Muscle of leg (tissue), 11 donors: ENCODE results near the gene NCOA5. TPM values are rescaled to one million over a fixed set of nuclear protein-coding genes. Genes with fewer than 3 reads are reported as not detected.

Experiments
- DNase-seq: peaks from one replicate; pipeline ENCODE4 v3.0.0; 2013
- H3K27ac ChIP-seq: one replicate; pipeline ENCODE4 v1.5.1; 2013; ENCODE audit warnings: mild to moderate bottlenecking, low read length, control low read depth
- H3K27me3 ChIP-seq: one replicate; pipeline ENCODE4 v1.6.1; 2013; ENCODE audit warnings: low read length; ENCODE audit not compliant: control insufficient read depth, insufficient read depth
- H3K36me3 ChIP-seq: one replicate; pipeline ENCODE4 v1.6.1; 2013; ENCODE audit warnings: low read length; ENCODE audit not compliant: control insufficient read depth, insufficient read depth
- H3K4me1 ChIP-seq: one replicate; pipeline ENCODE4 v1.6.1; 2013; ENCODE audit warnings: low read length; ENCODE audit not compliant: control insufficient read depth, insufficient read depth
- H3K4me3 ChIP-seq: one replicate; pipeline ENCODE4 v1.5.1; 2013; ENCODE audit warnings: low read length, control low read depth
- H3K9me3 ChIP-seq: replicated peaks from 2 replicates; pipeline ENCODE4 v1.6.1; 2013; ENCODE audit warnings: low read depth, low read length; ENCODE audit not compliant: control insufficient read depth
- WGBS: methylation state at CpG from one replicate; pipeline ENCODE4 v1.1.5; 2013; ENCODE audit warnings: missing lambda C conversion rate; ENCODE audit not compliant: insufficient coverage; 5-methylcytosine and 5-hydroxymethylcytosine counted together
- polyA plus RNA-seq, 8 donors: library from polyadenylated mRNA; unstranded; fragments of 120-200 nt; gene quantifications; one replicate each; pipeline versions ENCODE4 v1.2.1 to v1.2.3, GENCODE V29; 2013; ENCODE audit warnings: inconsistent platforms in 1 of 8, low replicate concordance in 1 of 8; ENCODE audit not compliant: insufficient read length in 8 of 8, insufficient read depth in 1 of 8
- total RNA-seq: library from RNA; stranded (reverse); fragments of 120-200 nt; gene quantifications from one replicate; pipeline ENCODE4 v1.2.4, GENCODE V29; 2013

Gene NCOA5
- total and polyA plus RNA-seq, 9 donors = 19.3 to 39.4 (median 30.7) TPM

GRCh38 chr20:46031014-46031569 lies 58.7 kb downstream of the NCOA5 start:
- Histone ChIP-seq H3K9me3 (no peaks in the 10 kb centered on the region), H3K4me3 (no peak overlapping the region), H3K27ac (no peak overlapping the region), H3K36me3 (no peaks in the 10 kb centered on the region), H3K4me1 (no peaks in the 10 kb centered on the region), H3K27me3 (peaks cover 71% of the 10 kb centered on the region)
- 7% methylated on average over 6 of the region's 11 CpGs for WGBS
- no peak for DNase-seq

GRCh38 chr20:46030284-46031013 lies 59.3 kb downstream of the NCOA5 start:
- Histone ChIP-seq H3K36me3 (no peaks in the 10 kb centered on the region), H3K9me3 (no peaks in the 10 kb centered on the region), H3K4me1 (no peaks in the 10 kb centered on the region), H3K27me3 (peaks cover 73% of the 10 kb centered on the region), H3K27ac (no peak overlapping the region), H3K4me3 (no peak overlapping the region)
- DNase-seq = no peak
- 2% methylated on average over 34 of the region's 49 CpGs for WGBS

- WGBS = 3% methylated on average over 28 of the region's 56 CpGs
- H3K27me3 ChIP-seq = peaks cover 69% of the 10 kb centered on the region
- no peaks in the 10 kb centered on the region for H3K9me3 ChIP-seq
- no peak within 1 kb of the TSS for H3K27ac ChIP-seq
- H3K36me3 ChIP-seq = no peaks in the 10 kb centered on the region
- DNase-seq = no peak
- H3K4me3 ChIP-seq = no peak within 1 kb of the TSS
- no peaks in the 10 kb centered on the region for H3K4me1 ChIP-seq
Observed at GRCh38 chr20:46028772-46029371, 60.9 kb downstream of the NCOA5 start, which contains the start of gene SLC12A5. TSS of gene SLC12A5 (plus strand) at chr20:46029215. CDS start at chr20:46029345, 130 bp downstream.

GRCh38 chr20:46028110-46028509 lies 61.7 kb downstream of the NCOA5 start:
- no peak overlapping the region for H3K4me3 ChIP-seq
- no peak for DNase-seq
- no peaks in the 10 kb centered on the region for H3K9me3 ChIP-seq
- no peak overlapping the region for H3K27ac ChIP-seq
- H3K27me3 ChIP-seq = peaks cover 67% of the 10 kb centered on the region
- WGBS = 60% methylated on average over 4 of the region's 7 CpGs
- no peaks in the 10 kb centered on the region for H3K4me1 ChIP-seq
- no peaks in the 10 kb centered on the region for H3K36me3 ChIP-seq

DNA sequence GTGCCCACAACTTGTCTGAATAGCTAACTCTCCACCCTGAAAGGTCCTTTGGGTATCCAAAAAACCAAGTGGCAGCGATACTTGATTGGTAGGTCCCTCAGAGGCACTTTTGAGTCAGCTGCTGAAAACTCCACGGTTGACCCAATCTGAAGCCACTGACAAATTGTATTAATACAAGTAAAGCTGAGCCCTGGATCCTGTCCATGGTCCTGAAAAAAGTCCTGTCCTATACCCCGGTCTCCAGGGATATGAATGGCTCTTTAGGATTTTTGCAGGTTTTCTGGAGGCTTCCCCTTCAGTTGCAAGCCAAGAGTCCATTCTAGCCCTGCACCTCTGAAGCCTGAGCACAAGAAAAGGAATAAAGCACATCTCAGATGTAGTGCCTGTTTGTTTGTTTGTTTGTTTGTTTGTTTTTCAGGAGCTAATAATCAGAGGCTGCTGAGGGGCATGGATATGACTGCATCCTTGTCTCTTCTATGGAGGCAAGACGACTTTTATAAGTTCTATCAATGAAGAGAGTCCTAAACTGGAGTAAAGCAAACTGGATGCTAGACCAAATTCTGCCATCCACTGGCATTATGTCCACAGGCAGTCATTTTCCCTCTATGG lies 62.4 kb downstream of the NCOA5 start:
- Histone ChIP-seq H3K36me3 (no peaks in the 10 kb centered on the region), H3K4me3 (no peak overlapping the region), H3K27me3 (peaks cover 66% of the 10 kb centered on the region), H3K27ac (no peak overlapping the region), H3K4me1 (no peaks in the 10 kb centered on the region), H3K9me3 (no peaks in the 10 kb centered on the region)
- peak; percentile 70 for DNase-seq
- 6% methylated on average over 3 of the region's 4 CpGs for WGBS

DNA sequence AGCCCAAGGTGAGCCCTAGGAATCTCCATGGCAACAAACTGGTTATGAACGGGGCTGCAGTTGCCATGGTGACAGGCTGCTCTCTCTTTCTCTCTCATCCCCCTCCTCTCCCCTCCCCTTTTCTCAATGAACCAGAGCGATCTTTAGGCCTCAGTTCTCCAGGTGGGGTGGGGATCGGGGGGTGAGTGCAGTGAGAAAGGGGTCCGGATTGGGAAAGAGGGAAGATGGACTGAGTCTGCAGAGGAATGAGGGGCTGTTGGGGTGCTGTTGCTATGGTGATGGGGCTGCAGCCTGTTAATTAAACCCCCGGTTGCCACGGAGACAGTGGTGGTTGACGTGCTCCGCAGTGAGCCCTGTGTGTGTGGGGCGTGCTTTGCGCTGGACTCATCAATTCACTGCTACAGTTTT lies 64.4 kb downstream of the NCOA5 start:
- 55% methylated on average over 8 of the region's 10 CpGs for WGBS

DNA sequence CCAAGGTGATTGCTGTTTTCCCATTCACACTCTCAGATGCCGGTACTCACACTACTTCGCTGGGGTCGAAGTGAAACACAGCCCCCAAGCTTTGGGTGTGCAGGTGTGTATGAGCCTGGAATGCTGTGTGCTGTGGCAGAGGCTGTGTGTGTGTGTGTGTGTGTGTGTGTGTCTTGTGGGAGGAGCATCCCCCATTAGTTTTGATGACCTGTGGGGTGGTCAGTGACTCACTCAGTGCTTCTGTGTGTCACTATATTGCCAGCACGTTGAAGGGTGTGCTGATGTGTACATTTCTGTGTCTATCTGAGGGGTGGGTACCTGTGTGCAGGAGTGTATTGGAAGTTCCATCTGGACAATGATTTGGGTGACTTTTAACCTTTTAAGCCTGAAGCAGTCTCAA lies 65.8 kb downstream of the NCOA5 start:
- Histone ChIP-seq H3K4me3 (no peak overlapping the region), H3K27ac (no peak overlapping the region), H3K27me3 (peaks cover 50% of the 10 kb centered on the region), H3K4me1 (peaks cover 2% of the 10 kb centered on the region), H3K9me3 (no peaks in the 10 kb centered on the region), H3K36me3 (no peaks in the 10 kb centered on the region)
- DNase-seq = no peak
- 0% methylated on average over 1 of the region's 4 CpGs for WGBS

More for the DNA sequence above, 64.4 kb downstream of the NCOA5 start:
- no peak overlapping the region for H3K27ac ChIP-seq
- H3K4me1 ChIP-seq = peaks cover 2% of the 10 kb centered on the region
- H3K36me3 ChIP-seq = no peaks in the 10 kb centered on the region
- no peak for DNase-seq
- no peaks in the 10 kb centered on the region for H3K9me3 ChIP-seq
- peaks cover 64% of the 10 kb centered on the region for H3K27me3 ChIP-seq
- no peak overlapping the region for H3K4me3 ChIP-seq

DNA sequence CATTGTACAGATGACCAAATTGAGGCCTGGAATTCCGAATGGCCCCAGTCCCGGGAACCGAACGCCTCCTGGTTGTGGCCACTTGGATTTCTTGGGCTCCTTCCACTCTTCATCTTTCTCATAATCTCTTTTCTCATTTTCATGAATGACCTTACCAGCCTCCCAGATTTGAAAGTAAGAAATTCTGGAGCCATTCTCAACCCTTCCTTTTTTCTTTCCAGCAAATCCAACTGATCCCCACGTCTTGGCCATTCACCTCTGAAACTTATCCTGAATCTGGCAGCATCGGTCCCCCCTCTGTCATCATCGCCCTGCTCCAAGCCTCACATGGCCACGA lies 66.6 kb downstream of the NCOA5 start:
- WGBS = 32% methylated on average over 8 of the region's 8 CpGs
- H3K27ac ChIP-seq = no peak overlapping the region
- peaks cover 44% of the 10 kb centered on the region for H3K27me3 ChIP-seq
- DNase-seq = no peak
- no peaks in the 10 kb centered on the region for H3K9me3 ChIP-seq
- H3K4me3 ChIP-seq = no peak overlapping the region
- H3K36me3 ChIP-seq = no peaks in the 10 kb centered on the region
- peaks cover 2% of the 10 kb centered on the region for H3K4me1 ChIP-seq

- Histone ChIP-seq H3K4me3 (no peak overlapping the region), H3K36me3 (no peaks in the 10 kb centered on the region), H3K4me1 (peaks cover 2% of the 10 kb centered on the region), H3K27ac (no peak overlapping the region), H3K9me3 (no peaks in the 10 kb centered on the region), H3K27me3 (peaks cover 39% of the 10 kb centered on the region)
- under 1% methylated on average over 30 of the region's 37 CpGs for WGBS
- DNase-seq = peak; percentile 26
Observed at GRCh38 chr20:46022411-46023147, 67.2 kb downstream of the NCOA5 start.
